Measurements from ENCODE around the gene SURF2.
"Not testable (repeated sequence)": the region's sequence is repeated elsewhere in the genome, so short reads cannot be mapped to it uniquely, and the experiment has no call there.

SURF2 gene

DNA sequence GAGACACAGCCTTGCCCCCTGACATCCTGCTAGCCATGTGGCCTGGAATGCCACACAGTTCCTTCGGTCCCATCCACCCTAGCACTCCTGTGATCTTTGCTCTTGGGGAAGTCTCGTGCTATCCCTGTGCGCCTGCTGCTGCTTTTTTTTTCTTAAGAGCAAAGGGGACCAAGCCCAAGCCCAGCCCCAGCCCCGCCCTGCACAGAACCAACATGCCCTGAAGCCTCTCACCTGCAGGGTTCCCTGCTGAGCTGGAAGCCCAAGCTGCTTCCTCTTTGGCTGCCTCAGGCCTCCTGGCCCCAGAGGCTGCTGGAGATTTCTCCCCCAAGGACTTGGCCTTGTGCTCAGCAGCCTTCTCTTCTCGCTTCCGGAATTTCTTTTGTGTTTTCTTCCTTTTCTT is 22.2 kb upstream of the SURF2 start:
- in situ Hi-C loops (cut with HindIII; ENCODE audit: low pct_ligation_motif_present, low pct_unique_long_range_greater_than_20kb, low sequenced_read_pairs): no loop called here
- DNase-seq: no peak

DNA sequence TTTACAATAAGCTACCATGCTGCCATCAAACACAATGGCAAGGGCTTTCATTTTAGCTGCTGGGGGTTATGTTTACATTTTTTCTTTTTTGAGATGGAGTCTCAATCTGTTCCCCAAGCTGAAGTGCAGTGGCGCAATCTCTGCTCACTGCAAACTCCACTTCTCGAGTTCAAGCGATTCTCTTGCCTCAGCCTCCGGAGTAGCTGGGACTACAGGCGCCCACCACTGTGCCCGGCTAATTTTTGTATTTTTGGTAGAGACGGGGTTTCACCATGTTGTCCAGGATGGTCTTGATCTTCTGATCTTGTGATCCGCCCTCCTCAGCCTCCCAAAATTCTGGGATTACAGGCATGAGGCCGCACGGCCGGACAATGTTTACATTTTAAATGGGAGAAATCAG is 21.5 kb upstream of the SURF2 start:
- in situ Hi-C loops (cut with HindIII; ENCODE audit: low pct_ligation_motif_present, low pct_unique_long_range_greater_than_20kb, low sequenced_read_pairs); DNase-seq: not testable (repeated sequence)

DNA sequence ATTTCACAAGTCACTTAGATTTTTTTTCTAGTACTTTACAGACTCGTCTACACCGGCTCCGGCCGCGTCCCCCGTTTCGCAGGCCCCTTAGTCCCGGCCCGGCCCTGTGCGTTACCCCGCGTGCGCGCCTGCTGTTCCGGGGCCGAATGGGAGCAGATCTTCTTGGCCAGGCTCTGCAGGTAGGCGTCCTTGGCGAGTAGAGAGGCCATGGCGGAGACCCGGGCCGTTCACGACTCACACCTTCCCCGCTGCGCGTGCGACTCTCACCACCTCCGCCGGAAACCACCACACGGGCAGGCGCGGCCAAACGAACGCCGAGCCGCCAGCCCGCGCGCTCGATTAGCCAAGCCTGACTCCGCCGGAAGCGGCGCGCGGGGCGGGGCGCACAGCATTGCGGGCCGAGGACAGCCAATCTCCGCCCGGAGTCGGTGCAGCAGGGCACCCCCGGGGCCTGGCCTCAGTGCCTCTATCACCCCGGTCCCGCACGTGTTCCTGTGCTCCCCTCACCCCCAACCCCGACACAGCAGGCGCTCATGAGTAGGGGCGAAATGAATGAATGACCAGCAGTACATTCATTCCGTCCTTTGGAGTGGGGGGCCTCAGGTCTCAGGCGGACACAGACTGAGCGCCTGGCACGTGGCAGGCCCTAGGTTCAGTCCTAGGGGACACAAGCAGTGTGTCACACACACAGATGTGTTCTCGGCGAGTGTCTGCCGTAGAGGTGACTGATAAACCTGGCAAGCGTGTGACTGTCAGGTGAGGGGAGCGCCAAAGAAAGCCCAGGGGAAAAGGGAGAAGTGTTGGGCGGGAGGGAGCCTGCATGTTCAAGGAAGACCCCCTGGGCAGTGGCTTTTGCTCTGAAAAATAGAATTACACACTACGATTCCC is 20.2 kb upstream of the SURF2 start, which contains the start of gene SURF6:
TSS of gene SURF6 (minus strand) at position 265 of the 888 bp plus-strand sequence. CDS start at position 209, 56 bp downstream.
- in situ Hi-C loops (cut with HindIII; ENCODE audit: low pct_ligation_motif_present, low pct_unique_long_range_greater_than_20kb, low sequenced_read_pairs): no loop called here

GRCh38 chr9:133339641-133340040 is 16.7 kb upstream of the SURF2 start:
- no peak for DNase-seq
- in situ Hi-C loops (cut with HindIII; ENCODE audit: low pct_ligation_motif_present, low pct_unique_long_range_greater_than_20kb, low sequenced_read_pairs): no loop called here

More for the DNA sequence above, 20.2 kb upstream of the SURF2 start, which contains the start of gene SURF6:
- DNase-seq: peak; percentile 87

DNA sequence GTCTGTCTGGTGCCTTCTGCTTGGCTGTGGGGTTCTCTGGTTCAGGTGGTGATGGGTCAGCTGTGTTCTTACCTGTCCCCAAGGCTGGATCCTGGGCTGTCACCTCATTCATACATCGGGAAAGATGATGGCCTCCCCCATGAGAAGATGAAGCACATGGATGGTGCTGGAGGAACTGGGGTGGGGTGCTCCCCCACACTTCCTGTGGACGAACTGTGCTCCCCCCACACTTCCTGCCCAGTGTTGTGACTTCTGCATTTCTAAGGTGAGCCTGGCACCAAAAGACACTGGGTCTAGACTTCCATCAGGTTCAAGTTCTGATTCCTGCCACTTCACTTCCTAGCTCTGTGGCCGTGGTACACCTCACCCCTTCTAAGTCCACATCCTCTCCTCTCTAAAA is 16.1 kb upstream of the SURF2 start:
- DNase-seq: no peak
- in situ Hi-C loops (cut with HindIII; ENCODE audit: low pct_ligation_motif_present, low pct_unique_long_range_greater_than_20kb, low sequenced_read_pairs): no loop called here

GRCh38 chr9:133340916-133341315 is 15.4 kb upstream of the SURF2 start:
- DNase-seq: no peak
- in situ Hi-C loops (cut with HindIII; ENCODE audit: low pct_ligation_motif_present, low pct_unique_long_range_greater_than_20kb, low sequenced_read_pairs): no loop called here

DNA sequence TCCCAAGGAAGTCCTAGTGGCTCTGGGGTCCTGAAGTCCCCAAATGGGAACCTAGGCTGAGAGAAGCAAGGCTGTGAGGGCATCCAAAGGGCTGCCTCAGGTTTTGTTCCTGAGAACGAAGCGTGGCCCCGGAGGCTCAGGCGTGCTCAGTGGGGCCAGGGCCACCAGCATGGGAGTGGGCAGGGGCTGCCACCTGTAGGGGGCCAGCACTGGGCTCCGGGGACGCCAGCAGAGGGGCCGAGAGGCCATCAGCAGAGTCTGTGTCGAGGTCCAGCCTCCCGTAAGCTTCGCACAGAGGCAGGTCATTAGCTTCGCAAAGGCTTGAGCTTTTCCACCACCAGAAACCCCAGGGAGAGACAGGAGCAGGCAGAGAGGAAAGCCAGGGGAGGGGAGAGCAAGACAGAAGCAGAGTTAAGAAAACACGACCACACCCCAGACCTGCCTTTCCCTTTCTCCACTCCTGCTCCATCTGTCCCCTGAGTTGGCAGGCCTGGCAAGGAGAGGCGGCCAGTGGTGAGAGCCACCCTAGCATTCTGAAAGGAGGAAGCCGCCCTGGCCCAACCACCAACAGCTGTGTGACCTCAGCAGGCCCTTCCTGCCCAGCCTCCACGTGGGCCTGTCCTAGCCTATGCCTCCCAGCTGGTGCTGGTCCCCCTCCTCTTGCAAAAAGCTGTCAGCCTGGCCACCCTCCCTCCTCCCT is 14.8 kb upstream of the SURF2 start:
- DNase-seq: no peak
- in situ Hi-C loops (cut with HindIII; ENCODE audit: low pct_ligation_motif_present, low pct_unique_long_range_greater_than_20kb, low sequenced_read_pairs): no loop called here

DNA sequence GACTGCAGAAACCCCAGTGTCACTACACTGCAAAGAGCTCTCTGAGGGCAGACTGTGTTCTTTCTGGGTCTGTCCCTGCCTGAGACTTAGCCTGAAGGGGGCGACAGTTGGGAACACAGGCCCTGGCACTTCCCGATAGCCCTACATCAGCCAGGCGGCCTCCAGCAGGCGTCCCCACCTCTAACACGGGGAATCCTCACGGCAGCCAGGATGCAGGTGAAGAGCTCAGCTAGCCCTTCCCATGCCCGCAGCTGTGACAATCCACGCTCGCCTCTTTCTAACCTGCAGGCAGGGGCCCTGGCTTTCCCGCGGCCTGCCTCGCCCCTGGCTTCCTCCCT is 14.3 kb upstream of the SURF2 start:
- in situ Hi-C loops (cut with HindIII; ENCODE audit: low pct_ligation_motif_present, low pct_unique_long_range_greater_than_20kb, low sequenced_read_pairs): no loop called here
- no peak for DNase-seq

- in situ Hi-C loops (cut with HindIII; ENCODE audit: low pct_ligation_motif_present, low pct_unique_long_range_greater_than_20kb, low sequenced_read_pairs): no loop called here
- no peak for DNase-seq
Observed at GRCh38 chr9:133342570-133342969, 13.8 kb upstream of the SURF2 start.

DNA sequence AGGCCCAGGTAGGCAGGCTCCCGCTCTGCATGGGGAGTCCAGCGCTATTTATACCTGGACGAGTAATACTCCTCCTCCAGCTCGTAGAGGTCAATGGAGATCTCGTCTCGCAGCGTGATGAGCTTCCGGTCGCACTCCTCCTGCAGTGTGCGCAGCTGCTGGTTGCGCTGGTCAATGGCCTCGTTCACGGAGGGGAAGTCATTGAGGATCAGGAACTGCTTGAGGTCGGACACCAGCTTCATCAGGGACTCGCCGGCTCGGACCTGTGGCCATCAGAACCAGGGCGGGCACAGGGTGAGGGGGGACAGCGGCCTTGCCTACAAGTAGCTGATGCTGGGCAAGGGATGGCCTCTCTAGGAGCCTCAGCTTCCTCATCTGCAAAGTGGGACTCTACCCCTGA is 12.3 kb upstream of the SURF2 start:
- in situ Hi-C loops (cut with HindIII; ENCODE audit: low pct_ligation_motif_present, low pct_unique_long_range_greater_than_20kb, low sequenced_read_pairs): no loop called here
- DNase-seq: no peak

- no peak for DNase-seq
- in situ Hi-C loops (cut with HindIII; ENCODE audit: low pct_ligation_motif_present, low pct_unique_long_range_greater_than_20kb, low sequenced_read_pairs): no loop called here
Observed at GRCh38 chr9:133344979-133345378, 11.4 kb upstream of the SURF2 start.

GRCh38 chr9:133345596-133345995 is 10.8 kb upstream of the SURF2 start:
- in situ Hi-C loops (cut with HindIII; ENCODE audit: low pct_ligation_motif_present, low pct_unique_long_range_greater_than_20kb, low sequenced_read_pairs): no loop called here
- DNase-seq: no peak

DNA sequence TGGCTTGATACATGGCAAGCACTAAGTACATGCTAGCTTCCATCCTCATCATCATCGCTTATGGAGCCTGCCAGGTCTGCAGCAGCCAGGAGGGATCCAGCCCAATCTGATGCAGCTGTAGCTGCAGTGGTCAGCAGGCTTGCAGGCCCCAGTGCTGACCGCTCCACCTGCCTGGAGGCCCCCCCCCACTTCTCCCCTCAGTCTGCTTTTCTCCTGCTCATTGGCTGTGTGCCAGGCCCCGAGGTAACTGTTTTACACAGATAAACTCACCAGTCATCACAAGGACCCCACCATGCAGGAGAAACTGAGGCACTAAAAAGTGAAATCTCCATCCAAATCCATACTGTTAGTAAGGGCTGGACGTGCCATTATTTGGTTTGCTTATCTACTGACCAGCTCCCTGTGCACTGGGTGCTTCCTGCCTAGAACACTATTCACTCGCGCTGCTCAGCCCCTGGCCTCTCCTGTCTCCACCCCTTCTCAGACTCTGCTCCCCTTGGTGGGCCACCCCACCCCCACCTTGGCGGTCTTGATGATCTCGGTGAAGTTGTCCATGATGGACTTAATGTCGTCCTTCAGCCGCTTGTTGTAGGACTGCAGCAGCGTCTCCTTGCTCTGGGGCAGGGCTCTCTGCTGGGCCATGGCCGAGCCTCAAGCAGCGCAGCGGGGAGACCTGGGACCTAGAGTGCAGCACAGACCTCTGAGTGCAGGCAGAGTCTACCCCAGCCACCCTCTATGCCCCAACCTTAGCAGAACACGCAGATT is 10.1 kb upstream of the SURF2 start:
- DNase-seq: no peak
- in situ Hi-C loops (cut with HindIII; ENCODE audit: low pct_ligation_motif_present, low pct_unique_long_range_greater_than_20kb, low sequenced_read_pairs): no loop called here

DNA sequence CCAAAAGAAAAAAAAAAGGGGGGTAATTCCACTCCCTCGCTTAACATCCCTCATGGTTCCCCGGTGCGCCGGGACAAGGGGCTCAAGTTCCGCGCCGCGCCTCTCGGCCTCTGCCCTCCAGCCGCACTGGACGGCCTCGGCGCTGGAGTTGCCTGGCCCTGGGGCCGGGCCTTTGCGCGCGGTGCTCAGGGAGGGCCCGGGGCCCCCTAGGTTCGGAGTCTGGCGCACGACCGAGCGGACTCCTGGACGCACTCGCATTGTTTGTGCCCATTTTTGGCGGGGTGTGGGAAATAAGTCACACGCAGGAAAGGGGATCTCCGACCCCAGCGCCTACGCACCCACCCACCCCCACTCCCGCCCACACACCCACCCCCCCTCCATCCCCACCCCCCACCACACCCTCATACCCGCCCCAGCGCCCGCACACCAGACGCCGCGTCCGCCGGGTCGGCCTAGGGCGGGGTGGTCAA is 8.8 kb upstream of the SURF2 start:
- peak; percentile 39 for DNase-seq
- in situ Hi-C loops (cut with HindIII; ENCODE audit: low pct_ligation_motif_present, low pct_unique_long_range_greater_than_20kb, low sequenced_read_pairs): no loop called here

GRCh38 chr9:133347985-133348717 is 8.2 kb upstream of the SURF2 start, which contains the start of the genes MED22 and RPL7A:
MED22 (minus strand) TSS chr9:133348131; CDS start chr9:133346662, 1,469 bp downstream.
RPL7A (plus strand) TSS chr9:133348218; CDS start chr9:133348244, 26 bp downstream.
- DNase-seq: peak; percentile 94
- in situ Hi-C loops (cut with HindIII; ENCODE audit: low pct_ligation_motif_present, low pct_unique_long_range_greater_than_20kb, low sequenced_read_pairs): no loop called here

- no peak for DNase-seq
- in situ Hi-C loops (cut with HindIII; ENCODE audit: low pct_ligation_motif_present, low pct_unique_long_range_greater_than_20kb, low sequenced_read_pairs): no loop called here
Observed at GRCh38 chr9:133348718-133349573, 7.4 kb upstream of the SURF2 start.

DNA sequence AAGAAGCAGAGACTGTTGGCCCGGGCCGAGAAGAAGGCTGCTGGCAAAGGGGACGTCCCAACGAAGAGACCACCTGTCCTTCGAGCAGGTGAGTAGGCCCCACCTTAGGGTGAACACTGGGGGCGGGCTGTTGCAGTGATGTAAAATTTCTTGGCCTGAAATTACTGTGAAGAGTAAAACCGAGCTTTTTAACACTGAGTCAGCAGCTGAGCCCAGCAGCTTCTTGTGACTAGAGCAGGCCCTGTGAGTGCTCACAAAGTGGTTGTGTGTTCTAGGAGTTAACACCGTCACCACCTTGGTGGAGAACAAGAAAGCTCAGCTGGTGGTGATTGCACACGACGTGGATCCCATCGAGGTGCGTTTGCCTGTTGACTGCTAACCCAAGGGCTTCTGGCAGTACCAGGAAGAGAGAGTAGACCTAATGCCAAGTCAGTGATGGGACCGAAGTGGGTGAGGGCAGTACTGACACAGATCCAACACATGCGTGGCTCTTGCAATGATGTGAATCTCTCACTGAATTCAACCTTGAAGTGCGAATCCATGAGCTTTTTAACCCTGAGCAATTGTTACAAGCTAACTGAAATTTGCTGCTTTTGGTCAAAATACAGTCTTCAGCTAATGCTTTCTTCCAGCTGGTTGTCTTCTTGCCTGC is 6.3 kb upstream of the SURF2 start:
- in situ Hi-C loops (cut with HindIII; ENCODE audit: low pct_ligation_motif_present, low pct_unique_long_range_greater_than_20kb, low sequenced_read_pairs): no loop called here

More for the DNA sequence above, 6.3 kb upstream of the SURF2 start:
- no peak for DNase-seq
